Skin of body (tissue), 2 donors: Measurements from ENCODE around the gene PRRT4. TPM values are rescaled to one million over a fixed set of nuclear protein-coding genes. Genes with fewer than 3 reads are reported as not detected.

Experiments used
- DNase-seq: peaks from one replicate; lab custom pipeline; 2025; lab: John Stamatoyannopoulos, UW
- total RNA-seq: library from RNA; depleted of rRNA; stranded (reverse); fragments of >200 nt; gene quantifications from one replicate; pipeline ENCODE4 v1.2.3, GENCODE V29; 2014

PRRT4 gene
- total RNA-seq, 1 donor from 2014 or later, result 4.1 TPM

DNA sequence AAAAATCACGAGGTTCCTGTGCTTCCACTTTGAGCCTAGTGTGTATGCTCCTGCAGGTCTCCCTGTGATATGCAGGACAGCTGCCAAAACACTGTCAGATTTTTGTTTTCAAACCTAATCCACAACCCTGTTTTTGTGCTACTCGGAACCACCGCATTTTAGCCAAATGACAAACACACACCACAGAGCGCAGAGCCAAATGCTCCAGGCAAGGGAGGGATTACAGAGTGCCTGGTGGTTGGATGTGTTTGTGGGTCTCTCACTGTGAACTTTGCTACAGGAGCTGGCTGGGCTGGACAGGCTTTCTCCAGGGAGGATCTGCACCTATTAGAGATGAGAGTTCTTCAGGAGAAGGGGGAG, 12.0 kb downstream of the PRRT4 start:
- DNase-seq, result no peak

GRCh38 chr7:128347647-128348097, 13.8 kb downstream of the PRRT4 start:
- no peak for DNase-seq

- DNase-seq, result no peak
These were observed 17.1 kb downstream of the PRRT4 start for GRCh38 chr7:128344431-128344774.

- DNase-seq, result peak; percentile 91
These were observed 17.7 kb downstream of the PRRT4 start, which contains the start of gene RBM28 for GRCh38 chr7:128343554-128344430. RBM28 (minus strand) TSS chr7:128343908; CDS start chr7:128343793, 115 bp downstream.

GRCh38 chr7:128341733-128342132, 19.8 kb downstream of the PRRT4 start:
- no peak for DNase-seq

- no peak for DNase-seq
These were observed 25.8 kb downstream of the PRRT4 start for GRCh38 chr7:128335730-128336129.

GRCh38 chr7:128324368-128324680, 37.2 kb downstream of the PRRT4 start:
- no peak for DNase-seq

DNA sequence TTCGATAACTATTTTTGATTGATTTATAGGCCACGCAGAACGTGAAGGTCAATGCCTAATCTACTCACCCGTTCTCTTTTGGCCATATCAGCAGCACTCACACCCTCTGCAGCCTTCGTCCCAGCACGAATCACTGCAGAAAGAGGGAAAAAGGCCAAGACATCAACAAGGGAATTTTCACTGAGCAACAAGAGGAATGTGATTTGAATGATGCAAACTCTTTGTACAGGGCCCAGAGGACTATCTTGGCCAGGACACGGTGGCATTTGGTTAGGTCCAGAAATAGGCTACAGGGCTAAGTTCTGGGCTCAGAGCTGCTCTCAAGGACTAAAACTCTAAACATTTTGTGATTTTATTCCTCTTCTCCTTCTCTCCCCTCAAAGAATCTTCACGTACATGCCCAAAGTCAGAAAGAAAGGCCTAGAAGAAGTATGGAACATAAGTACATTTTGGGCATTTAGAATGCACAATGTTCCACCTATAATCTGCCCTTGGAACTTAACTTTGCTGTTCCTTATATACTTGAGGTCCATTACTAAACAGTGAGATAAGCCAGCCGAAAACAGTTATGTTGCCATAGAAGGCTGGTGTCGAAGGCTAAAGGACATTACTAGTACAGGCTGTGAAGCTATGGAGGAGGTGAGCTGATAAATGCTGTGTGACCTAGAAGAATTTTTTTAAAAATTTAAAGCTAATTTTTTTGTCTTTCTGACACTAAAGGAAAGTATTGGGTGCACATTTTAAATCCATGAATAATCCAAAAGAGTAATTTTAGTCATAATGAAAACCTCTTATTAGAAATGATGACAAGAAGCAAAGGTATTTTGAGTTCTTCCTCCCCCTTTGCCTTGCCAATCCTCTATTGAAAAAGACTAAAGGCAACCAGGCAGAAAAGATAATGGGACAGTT, 37.8 kb downstream of the PRRT4 start:
- DNase-seq, result no peak

DNA sequence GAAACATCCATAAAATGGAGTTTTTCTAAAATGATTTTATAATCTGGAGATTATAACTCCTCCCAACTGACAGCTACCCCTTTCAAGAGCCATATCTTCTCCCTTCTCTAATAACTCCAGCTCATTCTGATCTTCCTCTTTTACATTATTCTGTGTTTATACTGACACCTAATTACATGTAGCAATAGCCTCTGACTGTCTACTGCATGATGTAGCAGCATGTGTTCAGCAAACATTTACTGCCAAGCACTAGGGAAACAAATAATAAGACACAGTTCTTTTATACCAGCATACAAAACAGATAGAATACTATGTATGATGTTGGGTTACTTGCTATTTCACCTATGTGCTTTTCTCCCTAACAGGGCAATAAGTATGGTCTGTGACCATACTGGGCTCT, 38.5 kb downstream of the PRRT4 start:
- DNase-seq, result no peak

DNA sequence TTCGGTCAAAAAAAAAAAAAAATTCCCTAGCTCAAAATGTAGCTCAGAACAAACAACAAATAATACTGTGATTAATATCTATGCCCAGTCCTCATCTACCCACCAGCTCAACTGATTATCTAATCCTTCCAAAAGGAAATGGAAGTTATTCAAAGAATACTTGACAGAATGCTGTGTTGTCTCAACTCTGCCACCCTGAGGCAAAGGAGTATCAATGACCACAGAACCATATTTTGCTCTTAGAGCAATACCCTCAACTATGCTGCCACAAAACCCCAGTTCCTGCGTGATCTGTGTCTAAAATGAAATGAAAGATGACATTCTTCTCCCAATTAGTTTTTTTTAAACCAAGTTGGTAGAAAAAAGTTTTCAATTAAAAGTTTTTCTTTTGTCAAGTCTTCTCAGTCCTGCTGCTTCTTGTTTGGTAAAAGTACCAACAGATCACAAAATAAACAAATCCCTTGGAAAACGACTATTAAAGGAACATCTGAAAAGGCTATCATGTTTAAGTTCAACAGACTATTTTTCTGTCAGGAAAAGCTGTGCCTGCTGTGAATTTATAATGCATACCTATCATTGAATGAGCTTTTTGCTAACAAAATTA, 39.3 kb downstream of the PRRT4 start:
- DNase-seq, result no peak

DNA sequence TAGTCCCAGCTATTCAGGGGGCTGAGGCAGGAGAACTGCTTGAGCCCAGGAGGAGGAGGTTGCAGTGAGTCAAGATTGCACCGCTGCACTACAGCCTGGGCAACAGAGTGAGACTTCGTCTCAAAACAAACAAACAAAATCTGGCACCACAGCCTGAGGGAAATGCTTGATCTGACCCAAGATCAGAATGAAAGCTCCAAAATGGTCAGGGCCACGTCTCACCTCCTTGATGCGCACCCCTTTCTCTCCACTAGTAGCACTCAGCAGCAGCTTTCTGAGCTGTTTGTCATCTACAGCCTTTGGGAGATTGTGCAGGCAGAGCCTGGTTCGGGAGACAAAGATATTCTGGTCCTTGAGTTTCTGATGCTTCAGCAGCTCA, 40.5 kb downstream of the PRRT4 start:
- DNase-seq, result no peak

GRCh38 chr7:128318691-128319090, 42.8 kb downstream of the PRRT4 start:
- no peak for DNase-seq

DNA sequence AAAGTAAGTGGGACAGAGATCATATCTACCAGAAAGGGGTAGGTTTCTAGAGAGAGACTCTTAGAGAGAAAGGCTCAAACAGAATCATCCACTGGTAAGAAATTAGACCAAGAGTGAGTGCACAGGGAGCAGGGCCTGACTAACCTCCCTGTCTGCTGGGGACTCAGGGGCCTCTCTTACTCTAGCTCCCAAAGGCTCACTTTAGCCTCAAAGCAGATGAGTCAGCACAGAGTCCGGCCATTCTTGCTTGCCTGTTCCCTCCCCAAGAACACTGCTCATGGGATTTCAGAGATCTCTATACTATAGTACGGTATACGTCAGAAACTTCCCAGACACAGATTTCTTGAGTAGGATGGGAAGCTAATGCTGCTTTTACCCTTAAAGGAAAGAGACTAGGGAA, 50.5 kb downstream of the PRRT4 start:
- no peak for DNase-seq

DNA sequence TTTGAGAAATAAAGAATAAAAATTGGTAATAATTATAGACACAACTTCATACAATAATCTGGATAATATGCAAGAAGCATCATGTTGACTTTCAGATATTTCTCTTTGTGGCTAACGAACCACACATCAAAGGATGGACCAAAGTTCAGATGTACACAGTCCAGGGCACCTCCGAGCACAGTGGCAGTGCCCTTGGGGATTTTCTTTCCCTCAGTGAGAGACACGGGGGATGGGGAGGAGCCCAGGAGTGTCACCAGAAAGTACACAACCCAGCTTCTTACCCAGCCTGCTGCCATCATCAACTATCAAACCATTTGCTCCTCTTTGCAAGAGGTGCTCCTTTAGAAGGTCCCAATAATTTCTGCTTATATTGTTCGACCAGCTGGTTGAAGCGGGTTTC, 51.0 kb downstream of the PRRT4 start:
- DNase-seq, result no peak

DNA sequence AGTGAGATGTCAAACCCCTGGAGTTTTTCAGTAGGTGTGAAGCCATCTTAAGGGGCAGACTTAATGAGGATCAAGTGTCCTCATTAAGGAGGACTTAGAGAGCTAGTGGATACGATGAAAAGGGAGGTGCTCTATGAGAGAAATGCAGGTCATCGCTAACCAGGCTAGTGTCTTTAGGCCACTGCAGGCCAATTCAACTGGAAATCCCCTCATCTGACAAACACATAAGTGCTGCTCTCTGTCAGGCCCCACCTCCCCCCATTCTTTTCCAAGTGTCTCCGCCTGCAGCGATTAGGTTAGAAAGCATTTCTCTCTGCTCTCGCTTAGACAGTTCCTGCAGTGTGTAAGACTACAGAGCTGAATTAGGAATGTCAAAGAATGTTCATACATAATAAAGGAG, 51.5 kb downstream of the PRRT4 start:
- DNase-seq, result no peak

DNA sequence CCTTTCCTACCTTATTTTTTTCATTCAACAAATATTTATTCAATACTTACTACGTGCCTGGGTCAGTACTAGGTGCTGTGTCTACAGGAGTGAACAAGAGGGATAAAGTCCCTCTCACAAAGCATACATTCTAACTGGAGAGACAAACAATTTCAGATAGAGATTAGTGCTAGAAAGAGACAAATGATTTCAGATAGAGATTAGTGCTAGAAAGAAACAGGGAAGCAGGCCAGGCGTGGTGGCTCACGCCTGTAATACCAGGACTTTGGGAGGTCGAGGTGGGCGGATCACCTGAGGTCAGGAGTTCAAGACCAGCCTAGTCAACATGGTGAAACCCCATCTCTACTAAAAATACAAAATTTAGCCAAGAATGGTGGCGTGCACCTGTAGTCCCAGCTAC, 52.4 kb downstream of the PRRT4 start:
- DNase-seq, result no peak

GRCh38 chr7:128307061-128307460, 54.4 kb downstream of the PRRT4 start:
- no peak for DNase-seq

- no peak for DNase-seq
These were observed 57.3 kb downstream of the PRRT4 start for GRCh38 chr7:128304212-128304611.

DNA sequence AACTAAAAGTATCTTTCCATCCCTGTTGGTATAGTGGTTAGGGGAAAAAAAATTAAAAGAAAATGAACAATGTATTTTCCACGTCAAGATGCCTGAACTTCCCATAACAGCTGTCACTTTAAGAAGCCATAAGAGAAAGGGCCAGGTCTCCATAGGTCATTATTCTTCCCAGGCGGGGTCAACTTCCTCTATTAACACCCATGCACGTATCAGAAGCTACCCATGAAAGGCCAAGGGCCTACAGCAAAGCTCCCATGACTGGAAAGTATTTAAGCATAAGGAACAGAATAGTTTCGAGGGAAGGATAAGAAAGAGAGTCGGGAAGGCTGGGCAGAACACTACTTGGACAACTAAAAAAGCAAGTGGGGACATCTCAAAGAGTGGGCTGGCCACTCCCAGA, 57.8 kb downstream of the PRRT4 start:
- no peak for DNase-seq

DNA sequence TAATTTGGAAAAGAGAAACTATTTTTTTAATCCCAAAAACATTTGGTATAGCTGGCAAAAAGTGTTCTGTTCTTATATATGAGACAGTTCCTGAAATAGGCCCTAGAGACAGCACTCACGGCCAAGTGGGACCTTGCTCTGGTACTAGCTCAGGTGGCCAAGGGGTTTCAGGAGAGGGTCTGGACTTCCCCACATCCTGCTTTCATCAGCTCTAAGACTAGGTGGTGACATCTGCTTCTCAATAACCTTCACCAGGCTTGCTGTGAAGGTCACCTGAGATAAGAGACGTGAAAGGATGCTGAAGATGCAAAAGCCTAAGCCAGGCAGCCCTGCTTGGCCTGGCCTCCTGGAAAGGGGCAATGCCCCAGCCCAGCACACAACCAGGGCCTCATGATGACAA, 58.4 kb downstream of the PRRT4 start:
- no peak for DNase-seq

- DNase-seq, result no peak
These were observed 59.4 kb downstream of the PRRT4 start for GRCh38 chr7:128302139-128302538.
